Measurements from ENCODE around the gene FGF12. TPM values are rescaled to one million over a fixed set of nuclear protein-coding genes. Genes with fewer than 3 reads are reported as not detected.

Gene FGF12
- total RNA-seq, 1 experiment from 2014 or later = 0.51 TPM

GRCh38 chr3:192563417-192563816, 163.9 kb downstream of the FGF12 start:
- H3K4me3 ChIP-seq (ENCODE audit: low read depth in 2 of 2, low read length in 2 of 2) = no peak overlapping the region
- no TSS peak for BruUV-seq (replicated peaks)
- H3K27me3 ChIP-seq (ENCODE audit: control insufficient read depth, insufficient read depth, low read length) = no peaks in the 10 kb centered on the region
- no peak for ATAC-seq
- TF ChIP-seq TCF7L2 (IDR thresholded peaks at IDR 0.05; ENCODE audit: low read depth, low read length) (no peak), CTCF (IDR thresholded peaks at IDR 0.05) (no peak), POLR2AphosphoS5 (IDR thresholded peaks at IDR 0.05; ENCODE audit: low read depth, low read length) (no peak), SIN3A (IDR thresholded peaks at IDR 0.05; ENCODE audit: borderline replicate concordance, insufficient read depth, low read depth, low read length) (no peak)
- TF ChIP-seq, protein P1, sequence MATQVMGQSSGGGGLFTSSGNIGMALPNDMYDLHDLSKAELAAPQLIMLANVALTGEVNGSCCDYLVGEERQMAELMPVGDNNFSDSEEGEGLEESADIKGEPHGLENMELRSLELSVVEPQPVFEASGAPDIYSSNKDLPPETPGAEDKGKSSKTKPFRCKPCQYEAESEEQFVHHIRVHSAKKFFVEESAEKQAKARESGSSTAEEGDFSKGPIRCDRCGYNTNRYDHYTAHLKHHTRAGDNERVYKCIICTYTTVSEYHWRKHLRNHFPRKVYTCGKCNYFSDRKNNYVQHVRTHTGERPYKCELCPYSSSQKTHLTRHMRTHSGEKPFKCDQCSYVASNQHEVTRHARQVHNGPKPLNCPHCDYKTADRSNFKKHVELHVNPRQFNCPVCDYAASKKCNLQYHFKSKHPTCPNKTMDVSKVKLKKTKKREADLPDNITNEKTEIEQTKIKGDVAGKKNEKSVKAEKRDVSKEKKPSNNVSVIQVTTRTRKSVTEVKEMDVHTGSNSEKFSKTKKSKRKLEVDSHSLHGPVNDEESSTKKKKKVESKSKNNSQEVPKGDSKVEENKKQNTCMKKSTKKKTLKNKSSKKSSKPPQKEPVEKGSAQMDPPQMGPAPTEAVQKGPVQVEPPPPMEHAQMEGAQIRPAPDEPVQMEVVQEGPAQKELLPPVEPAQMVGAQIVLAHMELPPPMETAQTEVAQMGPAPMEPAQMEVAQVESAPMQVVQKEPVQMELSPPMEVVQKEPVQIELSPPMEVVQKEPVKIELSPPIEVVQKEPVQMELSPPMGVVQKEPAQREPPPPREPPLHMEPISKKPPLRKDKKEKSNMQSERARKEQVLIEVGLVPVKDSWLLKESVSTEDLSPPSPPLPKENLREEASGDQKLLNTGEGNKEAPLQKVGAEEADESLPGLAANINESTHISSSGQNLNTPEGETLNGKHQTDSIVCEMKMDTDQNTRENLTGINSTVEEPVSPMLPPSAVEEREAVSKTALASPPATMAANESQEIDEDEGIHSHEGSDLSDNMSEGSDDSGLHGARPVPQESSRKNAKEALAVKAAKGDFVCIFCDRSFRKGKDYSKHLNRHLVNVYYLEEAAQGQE (IDR thresholded peaks at IDR 0.05; ENCODE audit: insufficient read depth in 1 of 2, low read depth in 2 of 2, low read length in 1 of 2) = no peak
- in situ Hi-C loops (cut with HindIII; ENCODE audit: low pct_unique_long_range_greater_than_20kb, low sequenced_read_pairs) = no loop called here
- DNase-seq (ENCODE audit: low read depth, low spot score) = no peak
- no peak overlapping the region for H3K27ac ChIP-seq (ENCODE audit: low read length)
- ChIA-PET POLR2A (no interaction called here), CTCF (no interaction called here)
- intact Hi-C loops (cut with micrococcal nuclease; ENCODE audit: unreplicated experiment) = no loop called here
- H3K36me3 ChIP-seq (ENCODE audit: control insufficient read depth, insufficient read depth, low read length) = no peaks in the 10 kb centered on the region
- H3K9me3 ChIP-seq (ENCODE audit: control insufficient read depth, insufficient read depth, low read depth, low read length) = no peaks in the 10 kb centered on the region
- no peaks in the 10 kb centered on the region for H3K4me1 ChIP-seq (ENCODE audit: control insufficient read depth, insufficient read depth, low read length)

DNA sequence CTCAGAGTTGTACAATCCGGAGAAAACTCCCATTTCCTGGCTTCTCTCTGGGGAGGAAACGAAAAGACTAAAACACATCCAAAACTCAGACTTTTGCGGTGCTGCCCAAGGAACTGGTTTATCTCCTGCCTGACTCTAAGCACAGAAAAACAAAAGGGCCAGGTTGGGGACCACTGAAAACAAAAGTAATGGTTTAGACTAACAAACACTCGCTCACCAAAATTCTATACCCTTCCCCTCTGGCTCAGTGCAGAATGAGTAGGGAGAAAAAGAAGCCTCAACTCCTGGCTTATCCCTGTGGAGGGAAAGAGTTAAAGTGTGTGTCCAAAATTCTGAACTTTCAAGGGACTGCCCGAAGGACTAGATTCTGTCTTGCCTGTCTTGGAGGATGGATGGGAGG, 173.6 kb downstream of the FGF12 start:
- in situ Hi-C loops (cut with HindIII; ENCODE audit: low pct_unique_long_range_greater_than_20kb, low sequenced_read_pairs) (no loop called here), intact Hi-C loops (cut with micrococcal nuclease; ENCODE audit: unreplicated experiment) (no loop called here)
- Histone ChIP-seq H3K4me1 (ENCODE audit: control insufficient read depth, insufficient read depth, low read length) (no peaks in the 10 kb centered on the region), H3K4me3 (ENCODE audit: low read depth in 2 of 2, low read length in 2 of 2) (no peak overlapping the region), H3K27me3 (ENCODE audit: control insufficient read depth, insufficient read depth, low read length) (no peaks in the 10 kb centered on the region), H3K9me3 (ENCODE audit: control insufficient read depth, insufficient read depth, low read depth, low read length) (no peaks in the 10 kb centered on the region), H3K27ac (ENCODE audit: low read length) (no peak overlapping the region), H3K36me3 (ENCODE audit: control insufficient read depth, insufficient read depth, low read length) (no peaks in the 10 kb centered on the region)
- ChIA-PET POLR2A (no interaction called here), CTCF (no interaction called here)
- DNase-seq (ENCODE audit: low read depth, low spot score) (no peak), ATAC-seq (no peak)
- no TSS peak for BruUV-seq (replicated peaks)
- TF ChIP-seq TCF7L2 (IDR thresholded peaks at IDR 0.05; ENCODE audit: low read depth, low read length) (no peak), CTCF (IDR thresholded peaks at IDR 0.05) (no peak), POLR2AphosphoS5 (IDR thresholded peaks at IDR 0.05; ENCODE audit: low read depth, low read length) (no peak), SIN3A (IDR thresholded peaks at IDR 0.05; ENCODE audit: borderline replicate concordance, insufficient read depth, low read depth, low read length) (no peak)
- TF ChIP-seq, protein P1 (IDR thresholded peaks at IDR 0.05; ENCODE audit: insufficient read depth in 1 of 2, low read depth in 2 of 2, low read length in 1 of 2) = no peak

All from Panc1 (cell line).